Measurements from ENCODE around the gene PARD3. TPM values are rescaled to one million over a fixed set of nuclear protein-coding genes. Genes with fewer than 3 reads are reported as not detected.

PARD3 gene
- total and polyA plus RNA-seq, 2 experiments from 2014 or later = 6.3 to 21.2 TPM

DNA sequence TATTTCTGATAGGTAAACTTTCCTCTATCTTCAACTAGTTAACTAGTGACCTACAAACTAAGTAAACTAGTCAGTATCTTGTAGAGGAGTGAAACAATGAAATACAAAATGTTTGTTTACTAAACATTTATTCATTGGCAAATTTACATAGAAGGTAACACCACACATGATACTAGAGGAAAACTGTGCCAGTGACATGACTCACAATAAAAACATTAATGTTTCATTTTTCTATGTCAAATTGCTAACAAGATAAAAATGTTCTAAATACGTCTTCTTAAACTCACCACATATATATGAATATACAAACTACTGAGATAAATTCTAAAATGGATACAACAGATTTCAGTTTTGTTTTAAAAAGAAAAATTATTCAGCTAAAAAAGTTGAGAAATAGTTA is 471.3 kb downstream of the PARD3 start:
- in situ Hi-C loops (cut with MboI) = no loop called here
- H3F3A ChIP-seq (ENCODE audit: insufficient read depth) = peaks cover 4% of the 10 kb centered on the region; the same call in 1 of the 2 replicates

DNA sequence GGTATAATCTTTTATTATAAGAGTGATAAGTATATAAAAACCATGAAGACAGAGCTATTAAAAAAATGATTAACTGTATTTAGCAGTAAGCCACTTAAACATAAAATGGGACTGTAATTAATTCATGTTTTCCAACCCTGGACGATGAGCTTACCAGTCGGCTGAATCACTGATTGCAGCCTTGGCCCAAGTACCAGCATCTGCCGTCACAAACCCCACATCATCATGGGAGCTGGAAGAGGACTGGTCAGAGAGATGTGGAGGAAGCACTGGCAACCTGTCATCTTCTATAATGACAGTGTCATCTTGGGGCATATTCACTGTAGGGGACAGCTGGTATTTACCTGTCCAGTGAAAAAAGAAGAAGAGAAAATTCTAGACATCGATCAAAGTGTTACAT is 473.6 kb downstream of the PARD3 start:
- 38 to 46% methylated on average over 4 of the region's 4 CpGs for WGBS, 2 experiments (ENCODE audit: low coverage in 1 of 2, low lambda C conversion rate in 2 of 2, missing lambda C conversion rate in 2 of 2)
- Histone ChIP-seq H3F3A (ENCODE audit: insufficient read depth) (peaks cover 4% of the 10 kb centered on the region; the same call in 1 of the 2 replicates), H3K9me2 (ENCODE audit: insufficient read depth) (no peaks in the 10 kb centered on the region), H3K79me2 (ENCODE audit: insufficient read depth) (no peaks in the 10 kb centered on the region), H3K9ac (no peak overlapping the region), H3K4me3 (no peak overlapping the region), H3K27me3 (replicated peaks; ENCODE audit: insufficient read depth) (no peaks in the 10 kb centered on the region), H3K4me2 (ENCODE audit: unreplicated experiment) (no peak overlapping the region), H3K4me1 (ENCODE audit: insufficient read depth) (peaks cover 10% of the 10 kb centered on the region; the same call in 1 of the 2 replicates), H2AFZ (no peak overlapping the region), H3K36me3 (ENCODE audit: low read depth) (no peaks in the 10 kb centered on the region), H4K20me1 (ENCODE audit: insufficient read depth) (no peaks in the 10 kb centered on the region), H3K9me3 (ENCODE audit: low read depth) (no peaks in the 10 kb centered on the region), H3K27ac (no peak overlapping the region)
- peak; percentile 71 for DNase-seq
- TF ChIP-seq EZH2phosphoT487 (IDR thresholded peaks at IDR 0.05; ENCODE audit: insufficient read depth, low read depth) (no peak), EZH2 (IDR thresholded peaks at IDR 0.05; ENCODE audit: insufficient read depth, poor library complexity, severe bottlenecking) (no peak)
- in situ Hi-C loops (cut with MboI) = no loop called here

More for the DNA sequence above, 471.3 kb downstream of the PARD3 start:
- Histone ChIP-seq H2AFZ (no peak overlapping the region), H3K27me3 (replicated peaks; ENCODE audit: insufficient read depth) (no peaks in the 10 kb centered on the region), H3K9me2 (ENCODE audit: insufficient read depth) (no peaks in the 10 kb centered on the region), H3K36me3 (ENCODE audit: low read depth) (no peaks in the 10 kb centered on the region), H3K4me1 (ENCODE audit: insufficient read depth) (peaks cover 10% of the 10 kb centered on the region; the same call in 1 of the 2 replicates), H3K27ac (no peak overlapping the region), H4K20me1 (ENCODE audit: insufficient read depth) (no peaks in the 10 kb centered on the region), H3K9me3 (ENCODE audit: low read depth) (no peaks in the 10 kb centered on the region), H3K4me2 (ENCODE audit: unreplicated experiment) (peak overlapping the region; percentile 28), H3K79me2 (ENCODE audit: insufficient read depth) (no peaks in the 10 kb centered on the region), H3K4me3 (no peak overlapping the region), H3K9ac (no peak overlapping the region)
- WGBS, 2 experiments (ENCODE audit: low coverage in 1 of 2, low lambda C conversion rate in 2 of 2, missing lambda C conversion rate in 2 of 2) = 23 to 30% methylated on average over 1 of the region's 1 CpG
- peak; percentile 29 for DNase-seq
- no peak for TF ChIP-seq EZH2phosphoT487 (IDR thresholded peaks at IDR 0.05; ENCODE audit: insufficient read depth, low read depth)
- TF ChIP-seq EZH2 (IDR thresholded peaks at IDR 0.05; ENCODE audit: insufficient read depth, poor library complexity, severe bottlenecking) = no peak

DNA sequence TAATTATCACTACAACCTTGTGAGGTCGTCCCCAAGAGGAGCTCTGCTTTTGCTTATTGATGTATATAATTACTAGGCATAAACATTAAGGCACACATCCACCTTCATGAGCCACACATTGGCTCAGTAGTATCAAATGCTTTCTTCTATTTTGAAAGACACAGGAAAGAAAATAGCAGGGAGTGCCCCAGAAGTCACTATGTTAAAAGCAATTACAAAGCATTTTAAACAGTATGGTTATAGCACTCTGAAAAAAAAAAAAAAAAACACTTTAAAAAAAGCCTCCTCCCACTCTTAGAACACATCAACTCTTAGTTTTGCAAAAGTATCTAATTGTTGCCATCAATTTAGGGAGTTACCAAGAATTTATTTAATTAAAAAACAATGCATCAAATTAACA is 474.2 kb downstream of the PARD3 start:
- 22 to 27% methylated on average over 1 of the region's 1 CpG for WGBS, 2 experiments (ENCODE audit: low coverage in 1 of 2, low lambda C conversion rate in 2 of 2, missing lambda C conversion rate in 2 of 2)
- TF ChIP-seq EZH2 (IDR thresholded peaks at IDR 0.05; ENCODE audit: insufficient read depth, poor library complexity, severe bottlenecking) (no peak), EZH2phosphoT487 (IDR thresholded peaks at IDR 0.05; ENCODE audit: insufficient read depth, low read depth) (no peak)
- Histone ChIP-seq H3K27me3 (replicated peaks; ENCODE audit: insufficient read depth) (no peaks in the 10 kb centered on the region), H4K20me1 (ENCODE audit: insufficient read depth) (no peaks in the 10 kb centered on the region), H3K36me3 (ENCODE audit: low read depth) (no peaks in the 10 kb centered on the region), H3K4me3 (0 out of 2 replicates have a peak overlapping the region, but pooled peaks have one; percentile 5), H3K9me3 (ENCODE audit: low read depth) (no peaks in the 10 kb centered on the region), H3K79me2 (ENCODE audit: insufficient read depth) (no peaks in the 10 kb centered on the region), H3K9ac (no peak overlapping the region), H3K9me2 (ENCODE audit: insufficient read depth) (no peaks in the 10 kb centered on the region), H3K27ac (no peak overlapping the region), H3K4me2 (ENCODE audit: unreplicated experiment) (no peak overlapping the region), H3K4me1 (ENCODE audit: insufficient read depth) (peaks cover 10% of the 10 kb centered on the region; the same call in 1 of the 2 replicates), H3F3A (ENCODE audit: insufficient read depth) (peaks cover 4% of the 10 kb centered on the region; the same call in 1 of the 2 replicates), H2AFZ (no peak overlapping the region)
- no peak for DNase-seq
- in situ Hi-C loops (cut with MboI) = no loop called here

DNA sequence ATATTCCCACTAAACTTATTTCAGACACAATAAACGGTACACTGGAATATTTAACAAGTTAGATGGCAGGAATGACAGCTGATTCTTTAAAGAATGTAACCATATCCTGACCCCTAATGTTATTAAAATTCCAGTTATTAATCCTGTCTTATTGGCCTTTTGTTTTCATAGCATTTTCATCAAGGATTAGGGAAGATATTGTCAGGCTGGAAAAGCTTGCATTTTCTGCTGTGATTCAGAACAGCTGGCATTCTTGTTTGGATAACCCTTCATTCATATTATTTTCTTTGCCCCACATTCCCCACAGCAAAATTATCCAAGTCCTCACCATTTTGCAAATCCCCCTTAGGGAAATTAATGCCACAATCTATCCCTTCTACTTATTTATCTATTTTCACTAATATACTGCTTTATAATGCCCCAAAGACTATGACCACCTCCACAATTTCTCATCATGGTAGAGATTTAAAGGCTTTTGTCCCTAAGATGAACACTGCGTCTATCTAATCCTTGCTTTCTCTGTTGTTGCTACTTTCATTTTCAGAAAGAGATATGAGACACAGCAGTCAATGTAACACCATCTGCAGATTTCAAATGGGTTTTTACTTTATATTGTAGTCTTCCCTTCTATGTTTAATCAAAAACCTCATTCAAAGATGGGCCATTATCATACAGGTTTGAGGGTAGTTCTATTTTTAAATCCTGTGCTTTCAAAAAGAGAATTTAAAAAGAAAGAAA is 475.1 kb downstream of the PARD3 start:
- Histone ChIP-seq H3K27me3 (replicated peaks; ENCODE audit: insufficient read depth) (no peaks in the 10 kb centered on the region), H3K4me1 (ENCODE audit: insufficient read depth) (peaks cover 10% of the 10 kb centered on the region; the same call in 1 of the 2 replicates), H3K4me2 (ENCODE audit: unreplicated experiment) (no peak overlapping the region), H3K79me2 (ENCODE audit: insufficient read depth) (no peaks in the 10 kb centered on the region), H3F3A (ENCODE audit: insufficient read depth) (peaks cover 4% of the 10 kb centered on the region; the same call in 1 of the 2 replicates), H3K4me3 (no peak overlapping the region), H4K20me1 (ENCODE audit: insufficient read depth) (no peaks in the 10 kb centered on the region), H2AFZ (no peak overlapping the region), H3K9ac (no peak overlapping the region), H3K9me3 (ENCODE audit: low read depth) (no peaks in the 10 kb centered on the region), H3K36me3 (ENCODE audit: low read depth) (no peaks in the 10 kb centered on the region), H3K9me2 (ENCODE audit: insufficient read depth) (no peaks in the 10 kb centered on the region), H3K27ac (no peak overlapping the region)
- no peak for TF ChIP-seq EZH2 (IDR thresholded peaks at IDR 0.05; ENCODE audit: insufficient read depth, poor library complexity, severe bottlenecking)
- no peak for TF ChIP-seq EZH2phosphoT487 (IDR thresholded peaks at IDR 0.05; ENCODE audit: insufficient read depth, low read depth)
- 93 to 99% methylated on average over 2 of the region's 2 CpGs for WGBS, 2 experiments (ENCODE audit: low coverage in 1 of 2, low lambda C conversion rate in 2 of 2, missing lambda C conversion rate in 2 of 2)
- in situ Hi-C loops (cut with MboI) = no loop called here
- no peak for DNase-seq
